Renal cortical epithelial cell (primary cell): Measurements from ENCODE around the gene LIPI. TPM values are rescaled to one million over a fixed set of nuclear protein-coding genes. Genes with fewer than 3 reads are reported as not detected.
"Not testable (repeated sequence)": the region's sequence is repeated elsewhere in the genome, so short reads cannot be mapped to it uniquely, and the experiment has no call there.

Source experiments
- DNase-seq: peaks from one replicate; pipeline ENCODE4 v3.0.0-alpha.2; 2011; ENCODE audit warnings: low read depth
- total RNA-seq: library from RNA; depleted of rRNA; stranded (reverse); fragments of >200 nt; gene quantifications from 2 replicates; pipeline ENCODE4 v1.2.3, GENCODE V29; 2014

LIPI gene
- total RNA-seq, 1 donor from 2014 or later: not detected

DNA sequence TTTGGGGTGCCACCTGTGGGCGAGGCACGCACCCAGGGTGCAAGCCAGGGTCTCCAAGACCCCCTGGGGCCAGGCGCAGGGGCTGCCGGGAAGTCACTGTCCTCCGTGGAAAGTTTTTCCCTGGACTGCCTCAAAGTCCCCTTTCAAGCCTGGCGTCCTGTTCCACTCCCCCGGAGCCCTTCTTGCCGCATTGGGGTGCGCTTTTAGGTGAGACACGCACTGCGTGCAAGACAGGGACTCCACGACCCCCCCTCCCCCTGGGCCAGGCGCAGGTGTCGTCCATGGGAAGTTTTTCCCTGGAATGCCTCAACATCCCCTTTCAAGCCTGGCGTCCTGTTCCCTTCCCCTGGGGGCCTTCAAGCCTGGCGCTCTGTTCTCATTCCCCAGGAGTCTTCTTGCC lies 137.1 kb downstream of the LIPI start:
- DNase-seq: no peak

DNA sequence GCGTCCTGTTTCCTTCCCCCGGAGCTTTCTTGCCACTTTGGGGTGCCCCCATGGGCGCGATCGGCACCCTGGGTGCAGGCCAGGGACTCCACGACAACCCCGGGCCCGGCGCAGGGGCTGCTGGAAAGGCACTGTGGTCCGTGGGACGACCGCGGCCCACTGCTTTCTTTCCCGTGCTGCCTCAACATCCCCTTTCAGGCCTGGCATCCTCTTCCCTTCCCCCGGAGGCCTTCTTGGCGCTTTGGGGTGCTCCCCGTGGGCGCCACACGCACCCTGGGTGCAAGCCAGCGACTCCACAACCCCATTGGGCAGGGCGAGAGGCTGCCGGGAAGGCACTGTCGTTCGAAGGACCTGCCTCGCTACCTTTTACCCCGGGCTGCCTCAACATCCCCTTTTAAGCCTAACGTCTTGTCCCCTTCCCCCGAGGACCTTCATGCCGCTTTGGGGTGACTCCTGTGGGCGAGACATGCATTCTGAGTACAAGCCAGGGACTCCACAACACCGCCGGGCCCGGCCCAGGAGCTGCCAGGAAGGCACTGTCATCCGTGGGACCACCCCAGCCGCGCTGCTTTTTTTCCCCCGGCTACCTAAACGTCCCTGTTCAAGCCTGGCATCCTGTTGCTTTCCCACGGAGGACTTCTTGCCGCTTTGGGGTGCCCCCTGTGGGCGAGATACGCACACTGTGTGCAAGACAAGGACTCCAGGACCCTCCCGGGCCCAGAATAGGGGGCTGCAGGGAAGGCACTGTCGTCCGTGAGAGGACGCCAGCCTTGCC lies 137.8 kb downstream of the LIPI start:
- DNase-seq: no peak

DNA sequence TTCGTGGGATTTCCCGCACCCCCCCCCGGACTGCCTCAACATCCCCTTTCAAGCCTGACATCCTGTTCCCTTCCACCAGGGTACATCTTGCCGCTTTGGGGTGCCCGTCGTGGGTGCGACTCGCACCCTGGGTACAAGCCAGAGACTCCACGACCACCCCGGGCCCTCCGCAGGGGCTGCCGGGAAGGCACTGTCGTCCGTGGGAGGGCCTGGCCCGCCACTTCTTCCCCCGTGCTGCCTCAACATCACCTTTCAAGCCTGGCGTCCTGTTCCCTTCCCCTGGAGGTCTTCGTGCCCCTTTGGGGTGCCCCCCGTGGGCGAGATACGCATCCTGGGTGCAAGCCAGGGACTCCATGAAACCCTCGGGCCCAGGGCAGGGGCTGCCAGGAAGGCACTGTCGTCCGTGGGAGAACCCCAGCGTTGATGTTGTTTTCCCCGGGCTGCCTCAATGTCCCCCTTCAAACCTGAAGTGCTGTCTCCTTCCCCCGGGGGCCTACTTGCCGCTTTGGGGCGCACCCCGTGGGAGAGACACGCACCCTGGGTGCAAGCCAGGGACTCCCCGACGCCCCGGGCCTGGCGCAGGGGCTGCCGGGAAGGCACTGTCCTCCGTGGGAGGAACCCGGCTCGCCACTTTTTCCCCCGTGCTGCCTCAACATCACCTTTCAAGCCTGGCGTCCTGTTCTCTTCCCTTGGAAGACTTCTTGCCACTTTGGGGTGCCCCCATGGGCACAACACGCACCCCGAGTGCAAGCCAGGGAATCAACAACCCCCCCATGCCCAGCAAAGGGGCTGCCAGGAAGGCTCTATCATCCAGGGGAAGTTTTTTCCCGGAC lies 138.6 kb downstream of the LIPI start:
- no peak for DNase-seq

DNA sequence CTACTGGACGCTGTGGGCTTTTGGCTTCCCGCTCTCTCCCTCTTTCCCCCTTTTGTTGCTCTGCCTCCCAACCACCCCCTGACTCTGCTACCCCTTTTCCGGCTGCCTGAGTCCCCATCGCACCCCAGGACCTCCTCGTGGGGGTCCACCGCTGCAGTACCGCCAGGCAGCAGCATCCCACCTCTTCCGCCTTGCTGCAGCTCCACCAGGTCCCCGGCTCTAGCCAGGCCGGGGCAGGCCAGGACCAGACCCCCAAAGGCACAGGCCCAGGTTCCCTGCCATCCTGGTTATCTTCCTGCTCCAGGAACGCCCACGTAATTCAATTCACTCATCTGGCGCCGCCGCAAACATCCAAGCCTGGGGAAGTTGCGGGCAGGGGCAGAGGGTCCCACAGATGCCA lies 139.8 kb downstream of the LIPI start:
- DNase-seq: no peak

DNA sequence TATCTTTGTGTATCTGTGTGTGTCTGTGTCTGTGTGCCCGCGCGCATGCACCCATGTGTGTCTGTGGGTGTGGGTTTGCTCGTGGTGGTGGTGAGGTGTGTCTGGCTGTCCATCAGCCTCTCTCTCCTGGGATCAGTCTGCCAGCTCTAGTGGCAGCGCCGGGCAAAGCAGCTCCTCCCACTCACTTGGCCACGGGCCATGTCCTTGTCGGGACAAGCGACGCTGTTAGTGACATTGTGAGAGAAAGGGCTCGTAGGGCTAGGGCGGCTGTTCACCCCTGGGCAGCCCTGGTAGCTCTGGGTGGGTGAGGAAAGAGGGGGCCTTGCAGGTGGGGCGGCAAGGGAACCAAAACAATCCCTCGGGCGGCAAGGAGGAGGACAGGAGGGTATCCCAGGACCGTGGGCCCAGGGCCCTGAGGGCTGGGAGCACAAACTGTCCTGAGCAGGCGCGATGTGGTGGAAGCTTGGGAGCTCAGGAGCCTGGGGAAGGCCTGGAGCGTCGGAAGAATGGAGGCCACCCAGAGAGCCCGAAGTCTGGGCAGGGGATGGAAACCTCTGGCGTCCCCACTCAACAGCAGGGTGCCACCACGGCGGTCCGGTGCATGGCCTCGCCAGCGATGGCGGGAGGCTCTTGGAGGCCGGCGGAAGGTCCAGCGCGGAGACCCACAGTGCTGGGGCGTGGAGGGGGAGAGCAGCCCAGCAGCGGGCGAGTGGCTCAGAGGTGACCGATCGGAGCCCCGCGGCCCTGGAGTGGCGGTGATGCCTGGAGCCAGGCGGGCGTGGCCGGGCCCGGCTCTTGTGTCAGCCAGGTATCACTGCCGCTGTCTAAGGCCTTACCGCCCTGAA lies 140.5 kb downstream of the LIPI start:
- DNase-seq: no peak

DNA sequence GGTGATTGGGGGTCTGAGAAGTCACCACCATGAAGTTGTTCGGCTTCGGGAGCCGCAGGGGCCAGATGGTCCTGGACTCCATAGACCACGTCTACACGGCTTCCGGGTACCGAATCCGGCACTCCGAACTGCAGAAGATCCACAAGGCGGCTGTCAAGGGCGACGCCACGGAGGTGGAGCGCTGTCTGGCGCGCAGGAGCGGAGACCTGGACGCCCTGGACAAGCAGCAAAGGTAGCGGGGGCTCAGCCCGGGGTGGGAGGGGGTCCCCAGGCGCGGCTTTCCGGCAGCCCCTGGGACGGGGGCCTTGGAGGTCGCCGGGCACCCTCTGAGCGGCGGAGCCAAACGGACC lies 146.5 kb downstream of the LIPI start:
- no peak for DNase-seq

DNA sequence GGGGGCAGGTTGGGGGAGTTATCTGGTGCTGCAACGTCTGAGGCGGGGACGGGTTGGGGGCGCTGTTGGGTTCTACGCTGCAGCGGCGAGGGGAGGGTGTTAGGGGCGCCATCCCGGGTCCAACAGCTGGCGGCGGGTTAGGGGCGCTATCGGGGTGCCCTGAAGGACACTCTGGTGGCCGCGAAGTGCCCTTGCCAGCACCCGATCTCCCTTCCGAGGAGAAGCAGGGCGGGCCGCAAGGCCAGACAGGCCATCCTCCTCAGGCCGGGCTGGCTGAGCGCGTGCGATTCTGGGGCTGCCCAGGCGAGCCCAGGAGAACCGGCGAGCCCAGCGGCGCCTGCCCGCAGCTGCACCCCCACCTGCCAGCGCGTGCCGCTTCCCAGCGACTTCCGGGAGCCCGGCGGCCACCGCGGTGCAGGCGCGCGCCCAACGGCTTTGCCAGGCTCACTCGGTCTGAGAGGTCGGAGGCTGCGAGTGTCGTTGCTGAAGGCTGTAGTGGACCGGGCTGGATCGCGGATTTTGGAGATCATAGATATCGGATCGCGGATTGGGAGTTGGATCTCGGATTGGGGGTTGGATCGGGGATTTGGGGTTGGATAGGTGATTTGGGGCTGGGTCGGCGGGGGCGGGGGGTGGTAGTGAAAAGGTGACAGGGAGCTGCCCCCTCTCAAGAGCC lies 147.0 kb downstream of the LIPI start:
- not testable (repeated sequence) for DNase-seq

DNA sequence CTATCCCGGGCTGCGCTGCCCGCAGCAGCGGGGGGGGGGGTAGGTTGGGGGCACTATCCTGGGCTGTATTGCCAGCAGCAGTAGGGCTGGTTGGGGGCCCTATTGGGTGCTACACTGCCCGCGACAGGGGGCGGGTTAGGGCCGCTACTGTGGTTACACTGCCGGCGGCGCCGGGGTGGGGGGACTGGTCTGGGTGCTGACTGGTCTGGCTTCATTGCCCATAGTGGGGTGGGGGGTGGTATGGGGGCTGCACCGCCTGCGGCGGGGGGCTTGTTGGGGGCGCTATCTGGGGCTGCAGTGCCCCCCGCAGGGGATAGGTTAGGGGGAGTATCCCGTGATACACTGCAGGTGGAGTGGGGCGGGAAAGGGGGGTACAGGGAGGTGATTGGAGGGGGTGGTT lies 148.1 kb downstream of the LIPI start:
- not testable (repeated sequence) for DNase-seq

DNA sequence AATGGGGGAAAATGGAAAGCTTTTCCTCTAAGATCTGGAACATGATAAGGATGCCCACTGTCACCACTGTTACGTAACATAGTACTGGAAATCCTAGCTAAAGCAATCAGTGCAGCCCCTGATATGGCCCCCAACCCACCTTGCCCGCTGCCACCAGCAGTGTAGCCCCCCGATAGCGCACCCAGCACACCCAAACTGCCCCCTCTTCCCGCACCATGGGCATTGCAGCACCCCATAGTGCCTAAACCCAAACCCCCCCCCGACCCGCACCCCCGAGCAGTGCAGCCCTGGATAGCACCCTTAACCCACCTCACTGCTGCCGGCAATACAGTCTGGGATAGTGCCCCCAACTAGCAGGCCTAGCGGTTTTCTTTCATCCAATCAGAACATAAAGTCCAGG lies 148.9 kb downstream of the LIPI start:
- DNase-seq: not testable (repeated sequence)

DNA sequence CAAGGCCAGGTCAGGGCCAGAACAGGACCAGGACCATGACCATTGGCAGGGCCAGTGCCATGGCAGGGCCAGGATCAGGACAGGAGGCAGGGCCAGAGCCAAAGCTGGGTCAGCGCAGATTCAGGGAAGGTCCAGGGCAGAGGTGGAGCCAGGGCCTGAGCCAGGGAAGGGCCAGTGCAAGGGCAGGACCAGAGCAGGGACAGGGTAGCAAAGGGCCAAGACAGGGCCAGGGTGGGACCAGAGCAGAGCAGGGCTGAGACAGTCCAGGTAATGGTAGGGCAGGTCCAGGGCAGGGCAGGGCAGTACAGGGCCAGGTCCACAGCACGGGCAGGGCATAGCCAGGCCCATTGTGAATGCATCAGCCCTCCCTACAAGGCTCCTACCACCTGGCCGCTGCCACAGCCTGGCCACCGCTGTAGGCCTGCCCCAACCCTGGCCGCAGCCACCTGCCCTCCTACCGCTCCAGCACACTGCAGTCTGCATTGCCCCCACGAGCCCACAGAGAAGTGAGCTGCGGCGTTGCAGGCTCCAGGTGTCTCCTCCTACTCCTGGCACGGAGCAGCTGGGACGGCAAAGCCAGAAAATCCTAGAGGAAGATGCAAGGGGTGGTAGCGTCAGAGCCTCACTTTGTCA lies 151.6 kb downstream of the LIPI start:
- DNase-seq: not testable (repeated sequence)

Other genes with a start within 250 kb of the LIPI start
- gene RBM11, start 5.2 kb upstream of the LIPI start, total RNA-seq: 1.6 and 3.1 TPM in 2 replicates
- gene HSPA13, start 172.2 kb upstream of the LIPI start, total RNA-seq: 33.1 and 53.7 TPM in 2 replicates